B cell (primary cell): ENCODE data around the gene CALR. TPM values are rescaled to one million over a fixed set of nuclear protein-coding genes. Genes with fewer than 3 reads are reported as not detected.

Experiments
- ATAC-seq: fragments of 200-7000 bp; cut with Tn5 transposase; one replicate; pipeline ENCODE4 v1.10.0; 2021; ENCODE audit warnings: low read depth, mild to moderate bottlenecking, moderate number of reproducible peaks, moderate library complexity
- CTCF ChIA-PET: fragments of 350-600 bp; sonication (Branson Sonifier 250); formaldehyde crosslinking; loops from one replicate; lab custom pipeline; 2021; ENCODE audit warnings: antibody characterized with exemption, inconsistent platforms; lab: Charles Lee
- POLR2A ChIA-PET: fragments of 350-600 bp; sonication (Branson Sonifier 250); formaldehyde crosslinking; loops from one replicate; lab custom pipeline; 2021; ENCODE audit warnings: antibody characterized with exemption; lab: Charles Lee
- DNase-seq: peaks from one replicate; pipeline ENCODE4 v3.0.0; 2013
- H2AFZ ChIP-seq: 2 replicates; pipeline ENCODE4 v1.6.1; 2012; ENCODE audit warnings: mild to moderate bottlenecking, low read depth, low read length; ENCODE audit not compliant: insufficient read depth, poor library complexity, severe bottlenecking
- H3K27ac ChIP-seq, 2 donors: 1 replicate in 1 of 2; 2 replicates in 1 of 2; pipeline ENCODE4 v1.5.1; 2012 to 2013; ENCODE audit warnings: low read length in 2 of 2, mild to moderate bottlenecking in 2 of 2, moderate library complexity in 1 of 2
- H3K27me3 ChIP-seq, 4 experiments: fragments of 200-600 bp in 1 of 4; sonication (generic) in 1 of 4; replicated peaks in 1 of 4; 1 replicate in 2 of 4; 2 replicates in 2 of 4; pipeline versions ENCODE4 v1.6.1 to v1.7.0; 2013 to 2016; ENCODE audit warnings: low read length in 3 of 4, mild to moderate bottlenecking in 2 of 4, mixed read lengths in 1 of 4, moderate library complexity in 1 of 4; ENCODE audit not compliant: insufficient read depth in 4 of 4, control insufficient read depth in 3 of 4; ENCODE audit errors: control extremely low read depth in 1 of 4
- H3K36me3 ChIP-seq, 2 experiments: replicated peaks in 1 of 2; 1 replicate in 1 of 2; 2 replicates in 1 of 2; pipeline versions ENCODE4 v1.6.1 to v1.7.1; 2013; ENCODE audit warnings: low read length in 1 of 2; ENCODE audit not compliant: insufficient read depth in 2 of 2, control insufficient read depth in 1 of 2; ENCODE audit errors: control extremely low read depth in 1 of 2, extremely low read depth in 1 of 2
- H3K4me1 ChIP-seq, 2 donors: fragments of 200-600 bp in 1 of 2; sonication (generic) in 1 of 2; 1 replicate in 1 of 2; 2 replicates in 1 of 2; pipeline versions ENCODE4 v1.5.1 to v1.6.1; 2013 to 2017; ENCODE audit warnings: low read length in 2 of 2; ENCODE audit not compliant: control insufficient read depth in 2 of 2, insufficient read depth in 2 of 2
- H3K4me2 ChIP-seq: replicated peaks from 2 replicates; pipeline ENCODE3; 2012; ENCODE audit warnings: mild to moderate bottlenecking, low read depth, low read length; ENCODE audit not compliant: poor library complexity, severe bottlenecking
- H3K4me3 ChIP-seq, 5 experiments: fragments of 200-600 bp in 1 of 5; sonication (generic) in 1 of 5; 1 replicate in 3 of 5; 2 replicates in 2 of 5; pipeline versions ENCODE4 v1.5.1 to v1.7.0; 2011 to 2016; ENCODE audit warnings: low read length in 4 of 5, mild to moderate bottlenecking in 4 of 5, low read depth in 2 of 5, control low read depth in 1 of 5, moderate library complexity in 1 of 5; ENCODE audit not compliant: insufficient read depth in 1 of 5; ENCODE audit errors: control extremely low read depth in 1 of 5, extremely low read depth in 1 of 5
- H3K79me2 ChIP-seq: fragments of 200-600 bp; sonication (generic); one replicate; pipeline ENCODE4 v1.6.0; 2016; ENCODE audit warnings: low read length; ENCODE audit not compliant: control insufficient read depth, insufficient read depth
- H3K9ac ChIP-seq: fragments of 200-600 bp; sonication (generic); 2 replicates; pipeline ENCODE4 v1.6.1; 2017; ENCODE audit warnings: mild to moderate bottlenecking, low read length, moderate library complexity
- H3K9me3 ChIP-seq, 3 donors: one replicate each; pipeline versions ENCODE4 v1.6.1 to v1.7.1; 2013; ENCODE audit warnings: low read length in 2 of 3; ENCODE audit not compliant: control insufficient read depth in 2 of 3, insufficient read depth in 1 of 3; ENCODE audit errors: control extremely low read depth in 1 of 3
- H4K20me1 ChIP-seq: 2 replicates; pipeline ENCODE4 v1.6.0; 2012; ENCODE audit warnings: mild to moderate bottlenecking, low read length; ENCODE audit not compliant: insufficient read depth, control insufficient read depth, poor library complexity, severe bottlenecking
- H3K27ac Mint-ChIP-seq: one replicate; pipeline ENCODE4 v1.8.0; 2021; ENCODE audit warnings: mixed read lengths
- H3K27me3 Mint-ChIP-seq: one replicate; pipeline ENCODE4 v1.8.0; 2021; ENCODE audit warnings: mixed read lengths
- H3K4me1 Mint-ChIP-seq: one replicate; pipeline ENCODE4 v1.8.0; 2021; ENCODE audit warnings: mixed read lengths
- H3K4me3 Mint-ChIP-seq: one replicate; pipeline ENCODE4 v1.8.0; 2021; ENCODE audit warnings: mixed read lengths
- H3K9me3 Mint-ChIP-seq: one replicate; pipeline ENCODE4 v1.8.0; 2022; ENCODE audit warnings: mixed read lengths; ENCODE audit not compliant: insufficient read depth
- EZH2 ChIP-seq: IDR thresholded peaks from 2 replicates; pipeline ENCODE4 v1.6.1; 2012; ENCODE audit warnings: borderline replicate concordance, low read depth, mild to moderate bottlenecking, moderate library complexity, low read length; ENCODE audit not compliant: insufficient read depth, poor library complexity, severe bottlenecking
- WGBS: methylation state at CpG from one replicate; pipeline ENCODE4 v1.1.5; 2013; ENCODE audit warnings: missing lambda C conversion rate; ENCODE audit not compliant: insufficient coverage; 5-methylcytosine and 5-hydroxymethylcytosine counted together
- intact Hi-C: fragments of 100-400 bp; cut with micrococcal nuclease; formaldehyde crosslinking; loops from one replicate; pipeline ENCODE4 v1.10.0; 2022
- polyA plus RNA-seq: library from polyadenylated mRNA; depleted of rRNA; stranded (reverse); fragments of >200 nt; gene quantifications from 2 replicates; pipeline ENCODE4 v1.2.3, GENCODE V29; 2012
- total RNA-seq, 2 donors: library from RNA; stranded (reverse); fragments of 120-200 nt in 1 of 2; gene quantifications; 1 replicate in 1 of 2; 2 replicates in 1 of 2; pipeline versions ENCODE4 v1.2.3 to v1.2.4, GENCODE V29; 2013 to 2022
- TF ChIP-seq, protein P1 (sequence below): fragments of 200-600 bp; IDR thresholded peaks from one replicate; pipeline ENCODE4 v1.8.0; 2022; ENCODE audit warnings: antibody characterized with exemption, mild to moderate bottlenecking

CALR gene
- total and polyA plus RNA-seq, 2 donors (not counting 1 experiment from before 2014, with no cell fraction given): 214 to 385 TPM

DNA sequence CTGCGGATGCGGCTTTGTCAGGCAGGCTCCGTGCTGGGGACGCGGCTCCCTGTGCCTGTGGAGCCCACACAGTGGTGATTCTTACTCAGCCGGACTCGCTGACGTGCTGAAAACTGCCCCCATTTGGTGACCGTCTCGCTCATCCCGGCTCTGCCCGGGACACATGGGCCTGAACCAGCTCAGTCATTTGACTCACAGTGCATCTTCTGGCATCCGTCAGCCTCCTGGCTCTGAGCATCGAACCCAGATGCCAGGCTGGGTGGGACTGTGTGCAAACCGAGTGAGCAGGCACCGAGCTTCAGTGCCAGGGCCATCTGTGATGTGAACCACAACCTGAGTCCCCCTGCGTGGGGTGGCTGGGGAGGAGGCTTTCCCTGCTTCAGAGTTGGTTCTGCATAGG is 41.9 kb upstream of the CALR start:
- ChIA-PET CTCF (no interaction called here), POLR2A (no interaction called here)
- Histone ChIP-seq H2AFZ (no peak overlapping the region), H3K4me3 (no peak overlapping the region), H3K79me2 (peaks cover 9% of the 10 kb centered on the region), H3K9ac (no peak overlapping the region), H3K4me2 (no peak overlapping the region), H3K9me3 (no peaks in the 10 kb centered on the region), H3K27me3 (no peaks in the 10 kb centered on the region), H3K36me3 (peaks cover 0 to 40% of the 10 kb centered on the region in 2 experiments), H3K4me1 (peaks cover 8% of the 10 kb centered on the region in 2 donors), H4K20me1 (peaks cover 3% of the 10 kb centered on the region), H3K27ac (no peak overlapping the region)
- peaks cover 10% of the 10 kb centered on the region for H3K4me1 Mint-ChIP-seq
- no peak for TF ChIP-seq EZH2
- TF ChIP-seq, protein P1, sequence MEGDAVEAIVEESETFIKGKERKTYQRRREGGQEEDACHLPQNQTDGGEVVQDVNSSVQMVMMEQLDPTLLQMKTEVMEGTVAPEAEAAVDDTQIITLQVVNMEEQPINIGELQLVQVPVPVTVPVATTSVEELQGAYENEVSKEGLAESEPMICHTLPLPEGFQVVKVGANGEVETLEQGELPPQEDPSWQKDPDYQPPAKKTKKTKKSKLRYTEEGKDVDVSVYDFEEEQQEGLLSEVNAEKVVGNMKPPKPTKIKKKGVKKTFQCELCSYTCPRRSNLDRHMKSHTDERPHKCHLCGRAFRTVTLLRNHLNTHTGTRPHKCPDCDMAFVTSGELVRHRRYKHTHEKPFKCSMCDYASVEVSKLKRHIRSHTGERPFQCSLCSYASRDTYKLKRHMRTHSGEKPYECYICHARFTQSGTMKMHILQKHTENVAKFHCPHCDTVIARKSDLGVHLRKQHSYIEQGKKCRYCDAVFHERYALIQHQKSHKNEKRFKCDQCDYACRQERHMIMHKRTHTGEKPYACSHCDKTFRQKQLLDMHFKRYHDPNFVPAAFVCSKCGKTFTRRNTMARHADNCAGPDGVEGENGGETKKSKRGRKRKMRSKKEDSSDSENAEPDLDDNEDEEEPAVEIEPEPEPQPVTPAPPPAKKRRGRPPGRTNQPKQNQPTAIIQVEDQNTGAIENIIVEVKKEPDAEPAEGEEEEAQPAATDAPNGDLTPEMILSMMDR: no peak
- no peak for ATAC-seq
- DNase-seq: no peak
- no peak overlapping the region for H3K27ac Mint-ChIP-seq
- intact Hi-C loops: no loop called here
- no peak overlapping the region for H3K4me3 Mint-ChIP-seq
- 100% methylated on average over 17 of the region's 17 CpGs for WGBS
- no peaks in the 10 kb centered on the region for H3K27me3 Mint-ChIP-seq
- H3K9me3 Mint-ChIP-seq: no peaks in the 10 kb centered on the region

DNA sequence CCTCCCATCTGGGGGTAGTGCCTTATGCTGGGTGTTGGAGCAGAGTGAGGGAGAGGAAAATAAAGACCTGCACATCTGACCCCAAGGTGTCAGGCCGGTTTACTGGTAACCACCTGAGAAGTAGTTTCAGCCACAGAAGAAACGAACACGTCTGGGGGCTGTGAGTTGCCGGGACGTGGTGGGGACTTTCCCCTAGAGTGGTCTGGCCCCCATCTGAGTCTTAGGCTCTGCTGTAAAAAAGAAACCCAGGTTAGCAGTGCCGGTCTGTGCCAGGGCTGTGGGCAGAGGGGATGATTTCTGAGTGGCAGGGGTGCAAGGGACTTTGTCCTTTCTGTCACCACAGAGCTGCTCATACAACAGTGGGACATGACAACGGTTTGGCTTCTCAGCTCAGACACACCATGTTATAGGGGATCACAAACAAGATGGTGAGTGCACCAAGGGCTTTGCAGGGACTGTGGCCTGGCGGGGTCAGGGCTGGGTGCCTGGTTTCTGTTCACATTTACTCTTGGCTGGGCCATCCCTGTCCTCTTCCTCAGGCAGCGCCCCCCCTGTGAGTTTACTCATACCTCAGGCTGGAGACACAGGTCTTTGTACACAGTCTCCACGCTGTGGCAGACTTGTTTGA is 38.4 kb upstream of the CALR start:
- H3K27ac ChIP-seq: no peak overlapping the region
- Mint-ChIP-seq H3K4me3 (no peak overlapping the region), H3K27ac (no peak overlapping the region), H3K27me3 (no peaks in the 10 kb centered on the region), H3K9me3 (no peaks in the 10 kb centered on the region), H3K4me1 (no peaks in the 10 kb centered on the region)
- intact Hi-C loops: no loop called here
- TF ChIP-seq EZH2: no peak
- TF ChIP-seq, protein P1: no peak
- POLR2A ChIA-PET: no interaction called here
- no peak overlapping the region for H3K9ac ChIP-seq
- no peak overlapping the region for H3K4me2 ChIP-seq
- no peaks in the 10 kb centered on the region for H3K9me3 ChIP-seq
- ATAC-seq (no peak), DNase-seq (no peak)
- H3K4me1 ChIP-seq: no peaks in the 10 kb centered on the region
- H3K36me3 ChIP-seq: peaks cover 0 to 27% of the 10 kb centered on the region in 2 experiments
- no peaks in the 10 kb centered on the region for H3K79me2 ChIP-seq
- no peak overlapping the region for H3K4me3 ChIP-seq
- H2AFZ ChIP-seq: no peak overlapping the region
- CTCF ChIA-PET: interaction anchor here (0.9 to 1.1 kb wide), 2 partner anchors 10 to 14 kb away, joined by 4 read pairs; partner anchors contain the start of gene GCDH
- 71% methylated on average over 10 of the region's 10 CpGs for WGBS
- no peaks in the 10 kb centered on the region for H3K27me3 ChIP-seq
- no peaks in the 10 kb centered on the region for H4K20me1 ChIP-seq
